H1 (cell line): ENCODE results near the gene SNED1. TPM values are rescaled to one million over a fixed set of nuclear protein-coding genes. Genes with fewer than 3 reads are reported as not detected.

Experiments used
- CTCF ChIA-PET: fragments of 300-600 bp; sonication (Branson Sonifier 250); formaldehyde crosslinking; loops from one replicate; lab custom pipeline; 2021; ENCODE audit not compliant: partially characterized antibody; lab: Charles Lee
- POLR2A ChIA-PET: fragments of 300-600 bp; sonication (Branson Sonifier 250); formaldehyde crosslinking; loops from one replicate; lab custom pipeline; 2021; ENCODE audit warnings: inconsistent platforms; ENCODE audit not compliant: partially characterized antibody; lab: Charles Lee
- DNase-seq, 2 experiments: peaks; one replicate each; pipeline versions ENCODE4 v3.0.0 to v3.0.0-alpha.2; 2010 to 2022; ENCODE audit warnings: low spot score in 2 of 2, low read depth in 1 of 2, mixed read lengths in 1 of 2
- FAIRE-seq: peaks from 2 replicates; lab custom pipeline; 2011; peaks lifted over from hg19 to GRCh38; lab: Jason Lieb, UNC
- H2AFZ ChIP-seq: 2 replicates; pipeline ENCODE4 v1.8.1; 2012; ENCODE audit warnings: low read length, inconsistent platforms
- H2AK5ac ChIP-seq: 2 replicates; pipeline ENCODE4 v1.6.1; 2013; ENCODE audit warnings: low read depth, low read length
- H2BK120ac ChIP-seq: replicated peaks from 2 replicates; pipeline ENCODE3; 2013; ENCODE audit warnings: low read depth, low read length, inconsistent platforms
- H2BK12ac ChIP-seq: 2 replicates; pipeline ENCODE4 v1.6.1; 2013; ENCODE audit warnings: low read depth, low read length
- H2BK15ac ChIP-seq: 2 replicates; pipeline ENCODE4 v1.6.1; 2013; ENCODE audit warnings: low read length
- H2BK20ac ChIP-seq: 2 replicates; pipeline ENCODE4 v1.6.1; 2013; ENCODE audit warnings: low read length
- H2BK5ac ChIP-seq: 2 replicates; pipeline ENCODE4 v1.6.1; 2013; ENCODE audit warnings: low read depth, low read length
- H3K14ac ChIP-seq: 2 replicates; pipeline ENCODE4 v1.6.1; 2013; ENCODE audit warnings: inconsistent platforms; ENCODE audit not compliant: insufficient read length
- H3K18ac ChIP-seq: 2 replicates; pipeline ENCODE4 v1.6.1; 2013; ENCODE audit warnings: low read length; ENCODE audit errors: extremely low read depth
- H3K23ac ChIP-seq: 2 replicates; pipeline ENCODE4 v1.6.1; 2013; ENCODE audit warnings: inconsistent platforms; ENCODE audit not compliant: insufficient read length
- H3K23me2 ChIP-seq: 2 replicates; pipeline ENCODE4 v1.6.1; 2013; ENCODE audit warnings: low read depth, low read length
- H3K27ac ChIP-seq: 2 replicates; pipeline ENCODE4 v1.6.1; 2011; ENCODE audit warnings: low read depth, low read length, inconsistent platforms
- H3K27me3 ChIP-seq, 4 experiments: replicated peaks in 1 of 4; 1 replicate in 1 of 4; 2 replicates in 3 of 4; pipeline versions ENCODE4 v1.6.1 to v1.8.1; 2011 to 2013; ENCODE audit warnings: low read length in 3 of 4, mild to moderate bottlenecking in 3 of 4, inconsistent platforms in 2 of 4, mixed read lengths in 2 of 4, moderate library complexity in 1 of 4; ENCODE audit not compliant: control insufficient read depth in 3 of 4, insufficient read depth in 3 of 4; ENCODE audit errors: extremely low read depth in 1 of 4
- H3K36me3 ChIP-seq, 4 experiments: 2 replicates each; pipeline versions ENCODE4 v1.6.1 to v1.8.1; 2011 to 2013; ENCODE audit warnings: mild to moderate bottlenecking in 4 of 4, low read length in 3 of 4, moderate library complexity in 2 of 4, control low read depth in 1 of 4, inconsistent platforms in 1 of 4; ENCODE audit not compliant: insufficient read depth in 4 of 4, control insufficient read depth in 2 of 4
- H3K4ac ChIP-seq: replicated peaks from 2 replicates; pipeline ENCODE3; 2013; ENCODE audit warnings: low read length, low read depth, mixed read lengths, inconsistent platforms; ENCODE audit not compliant: insufficient read length
- H3K4me1 ChIP-seq, 4 experiments: replicated peaks in 1 of 4; 1 replicate in 1 of 4; 2 replicates in 3 of 4; pipeline versions ENCODE4 v1.6.1 to v1.8.1; 2011 to 2013; ENCODE audit warnings: low read length in 3 of 4, inconsistent platforms in 2 of 4, mixed read lengths in 1 of 4; ENCODE audit not compliant: insufficient read depth in 4 of 4, control insufficient read depth in 3 of 4
- H3K4me2 ChIP-seq, 2 experiments: 2 replicates each; pipeline versions ENCODE4 v1.6.1 to v1.8.1; 2011 to 2013; ENCODE audit warnings: low read depth in 2 of 2, low read length in 2 of 2, control low read depth in 1 of 2, inconsistent platforms in 1 of 2, mild to moderate bottlenecking in 1 of 2; ENCODE audit not compliant: insufficient read depth in 1 of 2
- H3K4me3 ChIP-seq, 4 experiments: fragments of 200-600, 300-600 bp in 1 of 4; sonication (generic), shearing (Covaris generic), sonication (Bioruptor Twin) in 1 of 4; 2 replicates each; pipeline versions ENCODE4 v1.5.1 to v1.8.1; 2011 to 2016; ENCODE audit warnings: low read length in 4 of 4, low read depth in 3 of 4, control low read depth in 2 of 4, inconsistent platforms in 2 of 4, mild to moderate bottlenecking in 2 of 4, mixed read lengths in 1 of 4, moderate library complexity in 1 of 4; ENCODE audit not compliant: insufficient read depth in 2 of 4; ENCODE audit errors: extremely low read depth in 1 of 4
- H3K56ac ChIP-seq: replicated peaks from 2 replicates; pipeline ENCODE3; 2013; ENCODE audit warnings: low read depth, mild to moderate bottlenecking, mixed read lengths, low read length, inconsistent platforms; ENCODE audit not compliant: insufficient read length
- H3K79me1 ChIP-seq: 2 replicates; pipeline ENCODE4 v1.6.1; 2013; ENCODE audit warnings: low read depth, low read length, control low read depth
- H3K79me2 ChIP-seq, 2 experiments: 2 replicates each; pipeline versions ENCODE4 v1.6.1 to v1.8.1; 2012 to 2013; ENCODE audit warnings: low read length in 2 of 2, mild to moderate bottlenecking in 2 of 2, inconsistent platforms in 1 of 2; ENCODE audit not compliant: insufficient read depth in 2 of 2, control insufficient read depth in 1 of 2
- H3K9ac ChIP-seq, 4 experiments: replicated peaks in 1 of 4; 1 replicate in 1 of 4; 2 replicates in 3 of 4; pipeline versions ENCODE4 v1.6.1 to v1.8.1; 2011 to 2013; ENCODE audit warnings: low read depth in 3 of 4, low read length in 3 of 4, control low read depth in 2 of 4, mild to moderate bottlenecking in 2 of 4, moderate library complexity in 2 of 4, inconsistent platforms in 1 of 4; ENCODE audit errors: extremely low read depth in 1 of 4
- H3K9me3 ChIP-seq, 2 experiments: 2 replicates each; pipeline versions ENCODE4 v1.6.1 to v1.8.1; 2012 to 2013; ENCODE audit warnings: mild to moderate bottlenecking in 2 of 2, moderate library complexity in 2 of 2, control low read depth in 1 of 2, inconsistent platforms in 1 of 2, low read depth in 1 of 2, low read length in 1 of 2, mixed read lengths in 1 of 2; ENCODE audit not compliant: insufficient read depth in 2 of 2
- H4K20me1 ChIP-seq, 2 experiments: replicated peaks in 1 of 2; 2 replicates each; pipeline versions ENCODE3 to v1.8.1; 2011 to 2013; ENCODE audit warnings: inconsistent platforms in 2 of 2, low read length in 2 of 2, mild to moderate bottlenecking in 1 of 2; ENCODE audit not compliant: insufficient read depth in 2 of 2, control insufficient read depth in 1 of 2
- H4K5ac ChIP-seq: 2 replicates; pipeline ENCODE4 v1.6.1; 2013; ENCODE audit warnings: low read length, low read depth, mixed read lengths, inconsistent platforms; ENCODE audit not compliant: insufficient read length
- H4K8ac ChIP-seq: 2 replicates; pipeline ENCODE4 v1.8.0; 2013; ENCODE audit warnings: mild to moderate bottlenecking, moderate library complexity, low read length, inconsistent platforms; ENCODE audit not compliant: insufficient read depth; ENCODE audit errors: extremely low read depth
- H4K91ac ChIP-seq: replicated peaks from 2 replicates; pipeline ENCODE3; 2013; ENCODE audit warnings: low read length, mixed read lengths, inconsistent platforms; ENCODE audit not compliant: insufficient read length
- CTBP2 ChIP-seq: IDR thresholded peaks from 2 replicates; pipeline ENCODE4 v1.7.0; 2011; ENCODE audit warnings: borderline replicate concordance, mild to moderate bottlenecking, moderate library complexity, mixed read lengths, low read length; ENCODE audit not compliant: insufficient read depth, insufficient read length
- E2F6 ChIP-seq: IDR thresholded peaks from 2 replicates; pipeline ENCODE4 v1.6.1; 2012; ENCODE audit warnings: inconsistent platforms
- FOSL1 ChIP-seq: IDR thresholded peaks from 2 replicates; pipeline ENCODE4 v1.6.1; 2011; ENCODE audit warnings: mild to moderate bottlenecking, low read depth, low read length, moderate library complexity; ENCODE audit not compliant: insufficient read depth
- GABPA ChIP-seq: IDR thresholded peaks from 2 replicates; pipeline ENCODE4 v1.6.1; 2011; ENCODE audit warnings: mild to moderate bottlenecking, low read length, moderate library complexity, borderline replicate concordance; ENCODE audit not compliant: insufficient read depth
- HDAC6 ChIP-seq: IDR thresholded peaks from one replicate; pipeline ENCODE4 v1.7.1; 2012; ENCODE audit warnings: low read depth, mild to moderate bottlenecking, inconsistent platforms, low read length, moderate library complexity
- KDM1A ChIP-seq: fragments of 200-600, 300-600 bp; sonication (generic); IDR thresholded peaks from 2 replicates; pipeline ENCODE4 v1.7.1; 2016; ENCODE audit warnings: mild to moderate bottlenecking, low read length, borderline replicate concordance
- KDM5A ChIP-seq: fragments of 200-600 bp; IDR thresholded peaks from 2 replicates; pipeline ENCODE4 v1.7.1; 2012; ENCODE audit warnings: mild to moderate bottlenecking, low read length, inconsistent platforms, mixed read lengths
- NANOG ChIP-seq: IDR thresholded peaks from 2 replicates; pipeline ENCODE4 v1.6.1; 2011; ENCODE audit warnings: low read length, low read depth, mild to moderate bottlenecking, inconsistent platforms; ENCODE audit not compliant: insufficient read depth, poor library complexity, severe bottlenecking
- RXRA ChIP-seq: IDR thresholded peaks from 2 replicates; pipeline ENCODE4 v1.6.1; 2011; ENCODE audit warnings: low read depth, mild to moderate bottlenecking, low read length, moderate library complexity; ENCODE audit not compliant: insufficient read depth
- SP1 ChIP-seq: IDR thresholded peaks from 2 replicates; pipeline ENCODE4 v1.6.1; 2011; ENCODE audit warnings: low read depth, low read length
- TEAD4 ChIP-seq: IDR thresholded peaks from 2 replicates; pipeline ENCODE4 v1.6.1; 2012; ENCODE audit warnings: low read depth, low read length, inconsistent platforms, mixed read lengths
- WGBS, 2 experiments: shearing (Covaris generic) in 1 of 2; methylation state at CpG; one replicate each; pipeline versions ENCODE4 v1.1.6 to v1.1.7; 2013 to 2015; ENCODE audit warnings: low lambda C conversion rate in 2 of 2, mixed read lengths in 2 of 2, inconsistent platforms in 1 of 2, low coverage in 1 of 2, missing lambda C conversion rate in 1 of 2; ENCODE audit not compliant: insufficient replicate concordance in 2 of 2, insufficient coverage in 1 of 2, insufficient read length in 1 of 2; ENCODE audit errors: extremely low coverage in 1 of 2, missing lambda C conversion rate in 1 of 2; 5-methylcytosine and 5-hydroxymethylcytosine counted together
- polyA plus RNA-seq, 7 experiments: library from polyadenylated mRNA; depleted of rRNA in 3 of 7; stranded (reverse) in 5 of 7; unstranded in 2 of 7; fragments of >200 nt in 5 of 7; fragments of 200-250 nt in 2 of 7; gene quantifications; 1 replicate in 5 of 7; 2 replicates in 1 of 7; 4 replicates in 1 of 7; pipeline versions ENCODE4 v1.2.1 to v1.2.3, GENCODE V29; 2011 to 2013; ENCODE audit warnings: missing spikeins in 2 of 7, mixed read lengths in 2 of 7
- total RNA-seq: library from RNA; stranded (reverse); fragmentation: NEBNext Ultra II Directional; extraction: Animal tissue kit (Norgen Biotek cat#: 25700); gene quantifications from 2 replicates; pipeline ENCODE4 v1.2.1, GENCODE V29; 2021

Gene SNED1
- total and polyA plus RNA-seq, 2 of the 8 experiments (the other 6 are each of a cell fraction or from before 2014, with no cell fraction given): 1.9 TPM

- H3K79me2 ChIP-seq: no peaks in the 10 kb centered on the region
- H3K27me3 ChIP-seq: no peaks in the 10 kb centered on the region
- peaks cover 0 to 2% (median 0%) of the 10 kb centered on the region in 4 experiments; a peak in 3 of 7 replicates for H3K4me1 ChIP-seq
- H3K4ac ChIP-seq: no peak overlapping the region
- POLR2A ChIA-PET: no interaction called here
- H2BK20ac ChIP-seq: no peak overlapping the region
- DNase-seq: peak in 1 of 2 experiments; percentile 23
- no peak overlapping the region for H3K4me3 ChIP-seq
- no peak overlapping the region; the same call in 1 of the 2 replicates for H4K8ac ChIP-seq
- H3K79me1 ChIP-seq: no peaks in the 10 kb centered on the region
- no peak overlapping the region for H2BK15ac ChIP-seq
- no peak overlapping the region for H3K23ac ChIP-seq
- no peaks in the 10 kb centered on the region for H3K36me3 ChIP-seq
- H3K27ac ChIP-seq: no peak overlapping the region
- no peak for FAIRE-seq
- H4K91ac ChIP-seq: no peak overlapping the region
- H3K56ac ChIP-seq: peak overlapping the region; percentile 25
- H3K9ac ChIP-seq: no peak overlapping the region
- no peak overlapping the region for H3K18ac ChIP-seq
- peaks cover 13% of the 10 kb centered on the region; the same call in 1 of the 2 replicates for H3K23me2 ChIP-seq
- H2BK12ac ChIP-seq: no peak overlapping the region
- no peak overlapping the region for H3K14ac ChIP-seq
- no peak overlapping the region for H4K5ac ChIP-seq
- peaks cover 0 to 8% of the 10 kb centered on the region in 2 experiments for H4K20me1 ChIP-seq
- H2AK5ac ChIP-seq: no peak overlapping the region
- no peak overlapping the region for H2AFZ ChIP-seq
- CTCF ChIA-PET: no interaction called here
- no peak overlapping the region for H2BK5ac ChIP-seq
- WGBS, 2 experiments: 90% methylated on average over 13 of the region's 14 CpGs; no CpG with 5 or more reads in 1 of the 2 experiments
- no peaks in the 10 kb centered on the region; a peak in 1 of 4 replicates for H3K9me3 ChIP-seq
- H3K4me2 ChIP-seq: no peak overlapping the region
- H2BK120ac ChIP-seq: no peak overlapping the region
- TF ChIP-seq KDM5A (no peak), CTBP2 (no peak), SP1 (no peak), TEAD4 (no peak), RXRA (no peak), FOSL1 (no peak), HDAC6 (no peak), GABPA (no peak), E2F6 (no peak), KDM1A (no peak), NANOG (no peak)
Measured at GRCh38 chr2:240949791-240950705, 48.4 kb upstream of the SNED1 start.
